Activated T-cell treated with anti-CD3 and anti-CD28 coated beads, Interleukin-2, amount 50 U/mL, for 48 hours (primary cell): ENCODE measurements around the gene TRABD.
"Not testable (repeated sequence)": the region's sequence is repeated elsewhere in the genome, so short reads cannot be mapped to it uniquely, and the experiment has no call there.

Experiments used
- DNase-seq, 2 experiments: peaks; one replicate each; pipeline ENCODE4 v3.0.0-alpha.2; 2020

TRABD gene

GRCh38 chr22:50151571-50152537, 33.9 kb upstream of the TRABD start:
- no peak for DNase-seq

GRCh38 chr22:50153056-50153755, 32.5 kb upstream of the TRABD start:
- DNase-seq = no peak

- DNase-seq = no peak
Measured at GRCh38 chr22:50153756-50154140, 32.0 kb upstream of the TRABD start.

- DNase-seq = no peak
Measured at GRCh38 chr22:50157709-50158375, 27.9 kb upstream of the TRABD start.

- DNase-seq = no peak
Measured at GRCh38 chr22:50160947-50161346, 24.8 kb upstream of the TRABD start.

GRCh38 chr22:50161508-50162390, 24.0 kb upstream of the TRABD start:
- DNase-seq = no peak

- no peak for DNase-seq
Measured at GRCh38 chr22:50162391-50162956, 23.2 kb upstream of the TRABD start.

GRCh38 chr22:50165436-50166123, 20.1 kb upstream of the TRABD start:
- DNase-seq = no peak

- DNase-seq = no peak
Measured at GRCh38 chr22:50167689-50168489, 17.8 kb upstream of the TRABD start.

GRCh38 chr22:50168490-50169180, 17.1 kb upstream of the TRABD start:
- not testable (repeated sequence) for DNase-seq

GRCh38 chr22:50169181-50169759, 16.4 kb upstream of the TRABD start:
- DNase-seq = no peak

GRCh38 chr22:50169774-50170341, 15.9 kb upstream of the TRABD start:
- peak; percentile 73 to 80 for DNase-seq

- no peak for DNase-seq
Measured at GRCh38 chr22:50170453-50171318, 15.0 kb upstream of the TRABD start, which contains the start of gene PANX2. TSS of gene PANX2 (plus strand) at chr22:50170731. CDS start at chr22:50170731, 0 bp downstream.

GRCh38 chr22:50171319-50171964, 14.3 kb upstream of the TRABD start:
- DNase-seq = peak in 1 of 2 experiments; percentile 23

- DNase-seq = no peak
Measured at GRCh38 chr22:50171965-50172421, 13.7 kb upstream of the TRABD start.

GRCh38 chr22:50173311-50173982, 12.3 kb upstream of the TRABD start:
- DNase-seq = no peak

- DNase-seq = no peak
Measured at GRCh38 chr22:50173983-50174355, 11.7 kb upstream of the TRABD start.
